Forelimb muscle (tissue), 1 donor: ENCODE results near the gene COL18A1. TPM values are rescaled to one million over a fixed set of nuclear protein-coding genes. Genes with fewer than 3 reads are reported as not detected.

ENCODE experiments used
- DNase-seq: peaks from one replicate; pipeline ENCODE4 v3.0.0-alpha.2; 2013; ENCODE audit warnings: low read depth
- polyA plus RNA-seq: library from polyadenylated mRNA; unstranded; fragments of 120-200 nt; gene quantifications from one replicate; pipeline ENCODE4 v1.2.1, GENCODE V29; 2013; ENCODE audit not compliant: insufficient read length

COL18A1 gene
- polyA plus RNA-seq, 1 donor = 73.4 TPM

- DNase-seq = no peak
These were observed 75.0 kb downstream of the COL18A1 start for GRCh38 chr21:45479691-45480675.

DNA sequence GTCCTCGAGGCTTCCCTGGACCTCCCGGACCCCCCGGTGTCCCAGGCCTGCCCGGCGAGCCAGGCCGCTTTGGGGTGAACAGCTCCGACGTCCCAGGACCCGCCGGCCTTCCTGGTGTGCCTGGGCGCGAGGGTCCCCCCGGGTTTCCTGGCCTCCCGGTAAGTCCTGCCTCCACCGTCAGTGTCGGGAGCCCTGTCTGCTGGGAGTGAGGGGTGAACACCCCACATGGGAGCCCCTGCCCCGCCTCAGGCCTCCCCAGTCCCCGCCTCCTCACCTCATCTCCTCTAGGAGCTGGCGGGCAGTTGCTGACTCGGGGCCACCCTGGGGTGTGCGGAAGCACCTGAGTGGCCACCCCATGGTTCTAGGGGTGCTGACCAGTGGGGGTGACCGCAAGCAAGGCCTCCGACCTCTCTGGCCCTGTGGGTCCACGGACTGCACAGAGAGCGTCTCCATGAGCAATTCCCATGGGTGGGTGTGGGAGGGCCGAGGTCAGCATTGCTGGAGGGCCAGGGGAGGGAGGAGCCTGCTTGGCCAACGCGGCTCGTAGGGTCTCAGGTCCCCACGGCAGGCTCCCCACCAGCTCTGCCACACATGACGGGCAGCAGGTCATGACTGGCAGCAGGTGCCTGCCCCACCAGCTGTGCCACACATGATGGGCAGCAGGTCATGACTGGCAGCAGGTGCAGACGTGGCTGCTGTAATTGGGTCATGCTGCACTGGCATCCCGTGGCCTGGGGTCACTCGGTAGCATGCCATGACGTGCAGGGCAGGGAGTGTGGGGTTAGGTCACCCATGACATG is 75.9 kb downstream of the COL18A1 start:
- no peak for DNase-seq

GRCh38 chr21:45481566-45481965 is 76.6 kb downstream of the COL18A1 start:
- DNase-seq = no peak

GRCh38 chr21:45481977-45482898 is 77.3 kb downstream of the COL18A1 start:
- DNase-seq = no peak

- DNase-seq = no peak
These were observed 78.2 kb downstream of the COL18A1 start for GRCh38 chr21:45482899-45483821.

DNA sequence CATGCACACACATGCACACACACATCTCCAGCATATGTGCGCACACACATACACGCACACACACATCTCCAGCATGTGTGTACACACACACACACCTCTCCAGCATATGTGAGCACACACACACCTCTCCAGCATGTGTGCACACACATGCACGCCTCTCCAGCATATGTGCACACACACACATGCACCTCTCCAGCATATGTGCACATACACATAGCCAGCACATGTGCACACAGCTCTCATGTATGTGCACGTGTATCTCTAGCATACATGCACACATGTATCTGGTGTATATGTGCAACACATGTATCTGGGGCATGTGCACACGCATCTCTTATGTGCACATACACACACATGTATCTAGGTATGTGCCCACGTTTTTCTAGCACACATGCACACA is 79.4 kb downstream of the COL18A1 start:
- no peak for DNase-seq

- no peak for DNase-seq
These were observed 80.9 kb downstream of the COL18A1 start for GRCh38 chr21:45485686-45486442.

DNA sequence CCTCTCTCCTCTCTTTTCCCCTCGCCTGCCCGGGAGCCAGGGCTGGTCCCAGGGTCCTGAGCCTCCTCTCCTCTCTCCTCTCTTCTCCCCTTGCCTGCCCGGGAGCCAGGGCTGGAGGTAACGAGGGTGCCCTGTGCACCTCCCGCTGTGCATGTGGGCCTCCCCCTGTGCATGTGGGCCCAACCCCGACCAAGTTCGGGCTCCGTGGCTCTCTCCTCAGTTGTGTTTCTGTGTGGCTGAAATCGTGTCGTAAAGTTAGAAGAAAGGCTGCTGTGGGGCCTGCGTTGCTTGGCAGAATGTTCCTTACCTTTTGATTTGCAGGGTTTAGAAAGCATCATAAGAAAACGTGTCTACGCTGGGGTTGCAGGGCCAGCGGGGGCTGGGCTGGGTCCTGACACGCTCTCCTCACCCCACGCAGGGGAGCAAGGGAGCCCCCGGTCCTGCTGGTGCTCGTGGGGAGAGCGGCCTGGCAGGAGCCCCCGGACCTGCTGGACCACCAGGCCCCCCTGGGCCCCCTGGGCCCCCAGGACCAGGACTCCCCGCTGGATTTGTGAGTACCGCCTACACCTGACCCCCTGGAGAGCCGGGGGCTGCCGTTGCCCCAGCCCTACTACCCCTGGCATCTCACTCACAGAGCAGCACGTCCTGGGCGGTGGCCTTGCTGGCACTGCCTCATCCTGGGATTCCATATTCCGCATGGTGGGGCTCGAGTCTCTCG is 81.6 kb downstream of the COL18A1 start:
- no peak for DNase-seq

GRCh38 chr21:45487161-45487806 is 82.3 kb downstream of the COL18A1 start:
- no peak for DNase-seq

GRCh38 chr21:45487891-45488600 is 83.1 kb downstream of the COL18A1 start:
- no peak for DNase-seq

- DNase-seq = no peak
These were observed 84.2 kb downstream of the COL18A1 start for GRCh38 chr21:45488931-45489721.

DNA sequence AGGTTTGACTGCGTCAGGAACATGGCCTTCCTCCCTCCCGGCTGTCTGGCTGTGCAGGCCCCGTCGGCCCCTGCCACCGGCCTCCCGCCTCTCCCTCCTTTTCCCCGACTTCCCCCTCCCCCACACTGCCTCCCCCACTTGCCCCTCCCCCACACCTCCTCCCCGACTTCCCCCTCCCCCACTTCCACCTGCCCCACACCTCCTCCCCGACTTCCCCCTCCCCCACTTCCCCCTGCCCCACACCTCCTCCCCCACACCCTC is 84.7 kb downstream of the COL18A1 start:
- DNase-seq = no peak

DNA sequence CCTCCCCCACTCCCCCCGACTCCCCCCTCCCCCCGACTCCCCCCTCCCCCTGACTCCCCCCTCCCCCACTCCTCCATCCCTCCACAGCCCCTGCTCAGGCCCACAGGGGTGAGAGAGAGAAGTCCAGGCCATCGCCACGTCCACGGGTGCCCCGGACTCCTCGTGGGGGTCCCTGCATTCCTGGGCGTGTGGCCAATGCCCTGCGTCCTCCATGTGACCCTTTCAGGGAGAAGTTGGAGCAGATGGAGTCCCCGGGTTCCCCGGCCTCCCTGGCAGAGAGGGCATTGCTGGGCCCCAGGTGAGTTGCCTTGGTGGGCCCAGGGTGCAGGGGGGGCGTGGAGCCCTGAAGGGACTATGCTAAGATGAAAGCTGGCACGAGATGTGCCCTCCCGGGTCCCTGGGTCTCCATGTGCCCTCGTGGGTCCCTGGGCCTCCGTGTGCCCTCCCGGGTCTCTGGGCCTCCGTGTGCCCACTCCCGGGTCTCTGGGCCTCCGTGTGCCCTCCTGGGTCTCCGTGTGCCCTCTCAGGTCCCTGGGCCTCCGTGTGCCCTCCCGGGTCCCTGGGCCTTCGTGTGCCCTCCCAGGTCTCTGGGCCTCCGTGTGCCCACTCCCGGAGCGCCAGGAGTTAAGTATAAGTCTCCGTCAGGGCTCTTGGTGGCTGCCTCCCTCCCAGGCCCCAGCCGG is 85.2 kb downstream of the COL18A1 start:
- DNase-seq = no peak

DNA sequence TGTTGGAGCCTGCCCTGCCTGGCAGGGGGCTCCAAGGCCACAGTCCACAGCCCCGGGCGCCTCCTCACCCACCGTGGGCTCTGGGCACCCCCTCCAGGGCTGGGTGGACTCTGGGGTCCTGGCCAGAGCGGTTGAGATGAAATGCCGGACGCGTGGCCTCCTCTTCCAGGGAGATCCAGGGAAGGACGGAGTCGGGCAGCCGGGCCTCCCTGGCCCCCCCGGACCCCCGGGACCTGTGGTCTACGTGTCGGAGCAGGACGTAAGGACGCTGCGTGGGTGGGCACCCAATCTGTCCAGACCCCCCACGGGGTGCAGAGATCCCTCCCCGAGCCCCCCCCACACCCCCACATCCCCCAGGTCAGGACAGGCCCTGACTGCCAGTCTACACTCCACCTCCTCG is 86.1 kb downstream of the COL18A1 start:
- DNase-seq = no peak

GRCh38 chr21:45491623-45492022 is 86.7 kb downstream of the COL18A1 start:
- no peak for DNase-seq

DNA sequence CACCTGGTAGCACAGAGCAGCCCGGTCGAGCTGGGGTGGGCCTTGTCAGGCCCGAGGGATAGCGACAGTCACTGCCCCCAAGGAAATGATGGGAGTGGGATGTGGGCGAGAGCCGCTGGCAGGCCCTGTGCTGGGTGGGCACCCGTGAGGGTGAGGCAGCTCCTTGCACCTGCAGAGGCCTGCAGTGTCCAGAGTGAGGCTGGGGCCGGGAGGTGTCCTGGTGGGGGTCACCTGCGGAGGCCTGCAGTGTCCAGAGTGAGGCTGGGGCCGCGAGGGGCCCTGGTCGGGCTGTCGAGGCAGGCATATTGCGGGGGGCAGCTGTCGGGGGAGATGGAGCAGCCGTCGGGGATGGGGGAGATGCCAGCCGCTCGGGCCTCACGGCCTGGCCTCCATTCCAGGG is 87.8 kb downstream of the COL18A1 start:
- no peak for DNase-seq
